Endodermal cell (in vitro differentiated cells): Measurements from ENCODE around the gene EIF4E3. TPM values are rescaled to one million over a fixed set of nuclear protein-coding genes. Genes with fewer than 3 reads are reported as not detected.

Experiments used
- DNase-seq: peaks from one replicate; pipeline ENCODE4 v3.0.0-alpha.2; 2017
- H3K27ac ChIP-seq: 2 replicates; pipeline ENCODE4 v1.5.1; 2013; ENCODE audit warnings: mild to moderate bottlenecking, low read depth, low read length, moderate library complexity
- H3K27me3 ChIP-seq: 2 replicates; pipeline ENCODE4 v1.6.1; 2013; ENCODE audit warnings: mild to moderate bottlenecking, low read length, moderate library complexity; ENCODE audit not compliant: insufficient read depth, control insufficient read depth, poor library complexity, severe bottlenecking
- H3K36me3 ChIP-seq: 2 replicates; pipeline ENCODE4 v1.7.0; 2013; ENCODE audit warnings: mild to moderate bottlenecking, low read length, moderate library complexity; ENCODE audit not compliant: control insufficient read depth, insufficient read depth
- H3K4me1 ChIP-seq: one replicate; pipeline ENCODE4 v1.7.0; 2013; ENCODE audit warnings: low read length; ENCODE audit not compliant: control insufficient read depth, insufficient read depth
- H3K4me3 ChIP-seq: 2 replicates; pipeline ENCODE4 v1.5.1; 2013; ENCODE audit warnings: mild to moderate bottlenecking, low read length, moderate library complexity
- H3K9ac ChIP-seq: 2 replicates; pipeline ENCODE4 v1.6.1; 2013; ENCODE audit warnings: mild to moderate bottlenecking, low read length, moderate library complexity; ENCODE audit not compliant: poor library complexity, severe bottlenecking; ENCODE audit errors: extremely low read depth
- H3K9me3 ChIP-seq: 2 replicates; pipeline ENCODE4 v1.6.1; 2013; ENCODE audit warnings: mild to moderate bottlenecking, low read length, moderate library complexity; ENCODE audit not compliant: control insufficient read depth
- H3K27ac Mint-ChIP-seq: 2 replicates; pipeline ENCODE4 v1.8.0; 2020; ENCODE audit warnings: mixed read lengths
- H3K27me3 Mint-ChIP-seq: 2 replicates; pipeline ENCODE4 v1.8.0; 2021; ENCODE audit warnings: mild to moderate bottlenecking, mixed read lengths; ENCODE audit not compliant: insufficient read depth
- H3K36me3 Mint-ChIP-seq: 2 replicates; pipeline ENCODE4 v1.8.0; 2020; ENCODE audit warnings: low read depth, mixed read lengths
- H3K4me1 Mint-ChIP-seq: 2 replicates; pipeline ENCODE4 v1.8.0; 2020; ENCODE audit warnings: mixed read lengths
- H3K4me3 Mint-ChIP-seq: 2 replicates; pipeline ENCODE4 v1.8.0; 2020; ENCODE audit warnings: mild to moderate bottlenecking, moderate library complexity, mixed read lengths
- H3K9me3 Mint-ChIP-seq: 2 replicates; pipeline ENCODE4 v1.8.0; 2020; ENCODE audit warnings: mild to moderate bottlenecking, mixed read lengths
- CTCF ChIP-seq: fragments of 200-600 bp; sonication (generic); conservative IDR thresholded peaks from 2 replicates; pipeline ENCODE4 v1.5.0; 2021; ENCODE audit warnings: antibody characterized with exemption, mild to moderate bottlenecking
- WGBS, 2 experiments: methylation state at CpG; one replicate each; pipeline versions ENCODE4 v1.1.5 to v1.1.7; 2013; ENCODE audit warnings: missing lambda C conversion rate in 2 of 2, mixed read lengths in 1 of 2; ENCODE audit not compliant: insufficient coverage in 1 of 2, insufficient read length in 1 of 2; 5-methylcytosine and 5-hydroxymethylcytosine counted together
- total RNA-seq, 2 donors: library from RNA; stranded (reverse); fragmentation: NEBNext Ultra II Directional in 1 of 2; extraction: Animal tissue kit (Norgen Biotek cat#: 25700) in 1 of 2; gene quantifications; 2 replicates in 1 of 2; 3 replicates in 1 of 2; pipeline ENCODE4 v1.2.1, GENCODE V29; 2021

The EIF4E3 gene
- total RNA-seq, 2 donors from 2014 or later: 1.9 to 5.5 TPM

- no peaks in the 10 kb centered on the region for H3K4me1 Mint-ChIP-seq
- DNase-seq: no peak
- Histone ChIP-seq H3K9me3 (no peaks in the 10 kb centered on the region), H3K27ac (no peak overlapping the region), H3K4me1 (no peaks in the 10 kb centered on the region), H3K9ac (no peak overlapping the region), H3K36me3 (no peaks in the 10 kb centered on the region), H3K27me3 (peaks cover 89% of the 10 kb centered on the region), H3K4me3 (no peak overlapping the region)
- no peaks in the 10 kb centered on the region for H3K36me3 Mint-ChIP-seq
- WGBS, 2 experiments: 92 to 100% methylated on average over 1 of the region's 1 CpG
- H3K9me3 Mint-ChIP-seq: no peaks in the 10 kb centered on the region
- H3K4me3 Mint-ChIP-seq: no peak overlapping the region
- H3K27me3 Mint-ChIP-seq: peaks cover 83% of the 10 kb centered on the region
- no peak for TF ChIP-seq CTCF
- H3K27ac Mint-ChIP-seq: no peak overlapping the region
Observed at GRCh38 chr3:71722693-71723092, 2.5 kb downstream of the EIF4E3 start.

GRCh38 chr3:71721651-71722157 is 3.5 kb downstream of the EIF4E3 start:
- Mint-ChIP-seq H3K4me3 (no peak overlapping the region), H3K36me3 (no peaks in the 10 kb centered on the region), H3K27me3 (peaks cover 78% of the 10 kb centered on the region), H3K4me1 (no peaks in the 10 kb centered on the region), H3K27ac (no peak overlapping the region), H3K9me3 (no peaks in the 10 kb centered on the region)
- Histone ChIP-seq H3K36me3 (no peaks in the 10 kb centered on the region), H3K27ac (no peak overlapping the region), H3K4me1 (peaks cover 1% of the 10 kb centered on the region), H3K27me3 (peaks cover 86% of the 10 kb centered on the region), H3K4me3 (no peak overlapping the region), H3K9ac (no peak overlapping the region), H3K9me3 (no peaks in the 10 kb centered on the region)
- WGBS, 2 experiments: 85 to 90% methylated on average over 4 to 6 of the region's 6 CpGs
- no peak for TF ChIP-seq CTCF
- no peak for DNase-seq

- Mint-ChIP-seq H3K36me3 (no peaks in the 10 kb centered on the region), H3K4me1 (no peaks in the 10 kb centered on the region), H3K27me3 (peaks cover 71% of the 10 kb centered on the region), H3K27ac (no peak overlapping the region), H3K4me3 (no peak overlapping the region), H3K9me3 (no peaks in the 10 kb centered on the region)
- H3K9ac ChIP-seq: no peak overlapping the region
- peaks cover 2% of the 10 kb centered on the region for H3K4me1 ChIP-seq
- no peak overlapping the region for H3K4me3 ChIP-seq
- no peaks in the 10 kb centered on the region for H3K36me3 ChIP-seq
- DNase-seq: no peak
- no peaks in the 10 kb centered on the region for H3K9me3 ChIP-seq
- no peak for TF ChIP-seq CTCF
- peaks cover 79% of the 10 kb centered on the region for H3K27me3 ChIP-seq
- H3K27ac ChIP-seq: no peak overlapping the region
- 92 to 96% methylated on average over 4 to 7 of the region's 7 CpGs for WGBS, 2 experiments
Observed at GRCh38 chr3:71721002-71721401, 4.2 kb downstream of the EIF4E3 start.
